CD4-positive, CD25-positive, alpha-beta regulatory T cell (primary cell): ENCODE results near the gene ATXN10. TPM values are rescaled to one million over a fixed set of nuclear protein-coding genes. Genes with fewer than 3 reads are reported as not detected.
A peak's percentile ranks its signal among the peaks of the same experiment; 100 is the strongest.
"Not testable (repeated sequence)": the region's sequence is repeated elsewhere in the genome, so short reads cannot be mapped to it uniquely, and the experiment has no call there.

Experiments
- ATAC-seq, 2 donors: fragments of 150-1000 bp; cut with Tn5 transposase; one replicate each; pipeline ENCODE4 v1.10.0; 2021; ENCODE audit warnings: low read depth in 2 of 2, moderate number of reproducible peaks in 2 of 2, moderate library complexity in 1 of 2
- DNase-seq, 3 donors: peaks; one replicate each; pipeline versions ENCODE4 v3.0.0 to v3.0.0-alpha.2; 2012 to 2022; ENCODE audit warnings: mixed read lengths in 1 of 3
- H3K27ac ChIP-seq: one replicate; pipeline ENCODE4 v1.7.0; 2013; ENCODE audit warnings: mild to moderate bottlenecking, low read length; ENCODE audit not compliant: insufficient read depth, poor library complexity, severe bottlenecking
- H3K27me3 ChIP-seq: one replicate; pipeline ENCODE4 v1.7.0; 2013; ENCODE audit warnings: low read length; ENCODE audit not compliant: control insufficient read depth, insufficient read depth
- H3K36me3 ChIP-seq: one replicate; pipeline ENCODE4 v1.7.0; 2013; ENCODE audit warnings: mild to moderate bottlenecking, low read length, moderate library complexity; ENCODE audit not compliant: control insufficient read depth, insufficient read depth
- H3K4me1 ChIP-seq: 2 replicates; pipeline ENCODE4 v1.7.0; 2013; ENCODE audit warnings: mild to moderate bottlenecking, low read length; ENCODE audit not compliant: insufficient read depth, control insufficient read depth, poor library complexity, severe bottlenecking
- H3K4me3 ChIP-seq: one replicate; pipeline ENCODE4 v1.7.0; 2013; ENCODE audit warnings: low read depth, mild to moderate bottlenecking, low read length, moderate library complexity
- H3K9me3 ChIP-seq, 2 experiments: 1 replicate in 1 of 2; 2 replicates in 1 of 2; pipeline ENCODE4 v1.7.0; 2013; ENCODE audit warnings: low read length in 2 of 2, mild to moderate bottlenecking in 1 of 2, moderate library complexity in 1 of 2; ENCODE audit not compliant: control insufficient read depth in 2 of 2
- H3K27ac Mint-ChIP-seq, 3 donors: one replicate each; pipeline ENCODE4 v1.8.0; 2020 to 2022; ENCODE audit warnings: mild to moderate bottlenecking in 3 of 3, mixed read lengths in 3 of 3, moderate library complexity in 2 of 3
- H3K27me3 Mint-ChIP-seq: one replicate; pipeline ENCODE4 v1.8.0; 2022; ENCODE audit warnings: mild to moderate bottlenecking, mixed read lengths
- H3K36me3 Mint-ChIP-seq: one replicate; pipeline ENCODE4 v1.8.0; 2020; ENCODE audit warnings: mixed read lengths
- H3K4me1 Mint-ChIP-seq, 4 donors: one replicate each; pipeline ENCODE4 v1.8.0; 2020 to 2022; ENCODE audit warnings: mixed read lengths in 4 of 4, mild to moderate bottlenecking in 1 of 4
- H3K4me3 Mint-ChIP-seq, 4 donors: one replicate each; pipeline ENCODE4 v1.8.0; 2020 to 2022; ENCODE audit warnings: mild to moderate bottlenecking in 4 of 4, mixed read lengths in 4 of 4, moderate library complexity in 3 of 4
- H3K9me3 Mint-ChIP-seq, 7 donors: one replicate each; pipeline ENCODE4 v1.8.0; 2020 to 2022; ENCODE audit warnings: mixed read lengths in 7 of 7, mild to moderate bottlenecking in 3 of 7, moderate library complexity in 2 of 7
- polyA plus RNA-seq, 4 donors: library from polyadenylated mRNA; unstranded; fragments of 300-500 nt; fragmentation: Illumina TruSeq; gene quantifications; one replicate each; pipeline ENCODE4 v1.2.3, GENCODE V29; 2021
- total RNA-seq: library from RNA; stranded (reverse); gene quantifications from one replicate; pipeline ENCODE4 v1.2.3, GENCODE V29; 2022

Gene ATXN10
- total and polyA plus RNA-seq, 5 donors from 2014 or later, result 61.7 to 107 (median 80.6) TPM

DNA sequence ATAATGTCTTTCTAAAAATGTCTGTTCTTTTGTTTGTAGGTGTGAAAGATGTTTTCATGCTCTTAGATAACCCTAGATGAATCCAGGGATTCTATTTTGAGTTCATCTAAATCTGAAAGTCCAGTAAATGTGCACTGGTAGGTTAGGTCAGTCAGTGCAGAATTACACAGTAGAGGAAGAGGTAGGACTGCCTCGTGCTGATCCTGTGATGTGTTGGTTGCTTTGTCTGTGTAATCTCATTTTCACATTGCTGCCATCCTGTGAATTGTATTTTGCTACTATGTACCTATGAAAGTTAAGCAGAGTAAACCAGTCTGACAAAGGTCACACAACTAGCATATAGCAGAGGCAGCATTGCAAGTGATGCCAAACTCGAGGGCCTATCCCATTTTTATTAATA lies 36.5 kb downstream of the ATXN10 start:
- H3K36me3 ChIP-seq, result peaks cover 41% of the 10 kb centered on the region
- H3K4me3 ChIP-seq, result no peak overlapping the region
- peaks cover 65% of the 10 kb centered on the region for H3K36me3 Mint-ChIP-seq
- no peaks in the 10 kb centered on the region for H3K27me3 ChIP-seq
- no peaks in the 10 kb centered on the region for H3K9me3 Mint-ChIP-seq
- no peaks in the 10 kb centered on the region for H3K4me1 ChIP-seq
- peaks cover 7 to 43% (median 21%) of the 10 kb centered on the region in 4 donors for H3K4me1 Mint-ChIP-seq
- H3K27ac ChIP-seq, result no peak overlapping the region
- H3K4me3 Mint-ChIP-seq, result no peak overlapping the region
- peak overlapping the region in 1 of 3 donors; percentile 37 for H3K27ac Mint-ChIP-seq
- no peaks in the 10 kb centered on the region for H3K9me3 ChIP-seq
- no peak for DNase-seq
- no peak for ATAC-seq
- no peaks in the 10 kb centered on the region for H3K27me3 Mint-ChIP-seq

DNA sequence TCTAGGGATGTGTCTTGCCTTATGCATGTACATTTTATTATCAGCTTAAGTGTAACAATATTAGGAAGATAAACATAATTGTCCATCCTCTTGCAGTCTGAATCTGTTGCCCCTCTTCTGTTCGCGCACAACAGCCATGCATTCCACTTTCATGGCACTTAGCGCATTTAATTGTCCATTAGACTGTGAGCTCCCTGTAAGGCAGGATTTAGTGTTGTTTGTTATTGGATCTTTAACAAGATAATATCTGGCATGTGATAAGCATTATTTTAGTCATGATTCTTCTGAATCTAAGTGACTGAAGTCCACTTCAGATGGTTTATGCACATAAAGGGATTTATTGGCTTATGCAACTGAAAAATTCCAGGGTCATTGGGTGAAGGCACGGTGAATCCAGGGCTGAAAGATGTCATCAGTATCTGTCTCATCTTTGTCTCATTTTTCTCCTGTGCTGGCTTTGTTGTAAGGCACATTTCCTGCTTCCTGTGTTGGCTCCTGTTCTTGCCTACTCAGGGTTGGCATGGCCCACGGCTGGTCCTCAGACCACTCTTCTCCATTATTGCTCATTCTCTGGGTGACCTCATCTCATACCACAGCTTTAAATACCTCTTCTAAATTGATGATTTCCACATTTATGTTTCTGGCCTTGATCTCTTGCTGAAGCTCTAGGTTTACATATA lies 37.6 kb downstream of the ATXN10 start:
- ATAC-seq (no peak), DNase-seq (no peak)
- Histone ChIP-seq H3K4me3 (no peak overlapping the region), H3K36me3 (peaks cover 31% of the 10 kb centered on the region), H3K4me1 (no peaks in the 10 kb centered on the region), H3K27me3 (no peaks in the 10 kb centered on the region), H3K9me3 (no peaks in the 10 kb centered on the region), H3K27ac (no peak overlapping the region)
- Mint-ChIP-seq H3K27ac (peak overlapping the region in 1 of 3 donors; percentile 60), H3K4me3 (no peak overlapping the region), H3K9me3 (no peaks in the 10 kb centered on the region), H3K27me3 (no peaks in the 10 kb centered on the region), H3K36me3 (peaks cover 60% of the 10 kb centered on the region), H3K4me1 (peaks cover 6 to 39% (median 22%) of the 10 kb centered on the region in 4 donors)

DNA sequence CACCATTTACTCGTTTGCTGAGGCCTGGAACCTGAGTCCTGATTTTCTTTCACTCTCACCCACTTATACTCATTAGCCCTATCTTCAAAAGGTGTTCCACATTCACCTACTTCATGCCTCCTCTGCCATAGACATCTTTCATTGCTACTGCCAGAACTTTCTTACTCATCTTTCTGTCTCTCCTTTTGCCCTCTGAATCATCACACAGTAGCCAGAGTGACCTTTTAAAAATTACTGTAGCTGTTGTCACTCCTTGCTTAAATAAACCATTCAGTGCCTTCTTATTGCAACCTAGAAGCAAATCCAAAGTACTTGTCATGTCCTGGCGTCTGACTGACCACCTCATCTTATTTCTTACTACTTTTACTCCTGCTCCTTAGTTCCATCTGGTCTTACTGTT lies 38.2 kb downstream of the ATXN10 start:
- ATAC-seq (no peak), DNase-seq (no peak)
- no peaks in the 10 kb centered on the region for H3K4me1 ChIP-seq
- H3K36me3 ChIP-seq, result peaks cover 25% of the 10 kb centered on the region
- Mint-ChIP-seq H3K27me3 (no peaks in the 10 kb centered on the region), H3K36me3 (peaks cover 56% of the 10 kb centered on the region), H3K9me3 (no peaks in the 10 kb centered on the region), H3K4me3 (no peak overlapping the region), H3K4me1 (peaks cover 6 to 33% (median 22%) of the 10 kb centered on the region in 4 donors), H3K27ac (peak overlapping the region in 1 of 3 donors; percentile 28)
- H3K27me3 ChIP-seq, result no peaks in the 10 kb centered on the region
- no peak overlapping the region for H3K4me3 ChIP-seq
- H3K9me3 ChIP-seq, result no peaks in the 10 kb centered on the region
- no peak overlapping the region for H3K27ac ChIP-seq

DNA sequence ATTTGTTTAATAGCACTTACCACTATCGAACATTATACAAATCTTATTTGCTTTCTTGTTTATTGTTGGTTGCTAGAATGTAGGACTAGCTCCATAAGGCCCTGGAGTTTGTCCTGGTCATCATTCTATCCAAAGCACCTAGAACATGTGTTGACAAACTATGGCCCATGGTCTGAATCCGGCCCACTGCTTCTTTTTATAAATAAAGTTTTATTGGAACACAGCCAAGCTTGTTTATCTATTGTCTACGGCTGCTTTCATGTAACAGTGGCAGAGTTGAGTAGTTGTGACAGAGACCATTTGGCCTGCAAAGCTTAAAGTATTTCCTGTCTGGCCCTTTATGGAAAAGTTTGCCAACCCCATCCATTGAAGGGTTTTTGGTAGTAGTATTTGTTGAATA lies 38.8 kb downstream of the ATXN10 start:
- Histone ChIP-seq H3K27ac (no peak overlapping the region), H3K36me3 (peaks cover 24% of the 10 kb centered on the region), H3K27me3 (no peaks in the 10 kb centered on the region), H3K4me1 (no peaks in the 10 kb centered on the region), H3K9me3 (no peaks in the 10 kb centered on the region), H3K4me3 (no peak overlapping the region)
- DNase-seq (no peak), ATAC-seq (no peak)
- no peak overlapping the region for H3K27ac Mint-ChIP-seq
- H3K4me3 Mint-ChIP-seq, result no peak overlapping the region
- no peaks in the 10 kb centered on the region for H3K27me3 Mint-ChIP-seq
- H3K9me3 Mint-ChIP-seq, result no peaks in the 10 kb centered on the region
- peaks cover 56% of the 10 kb centered on the region for H3K36me3 Mint-ChIP-seq
- H3K4me1 Mint-ChIP-seq, result peaks cover 6 to 38% (median 23%) of the 10 kb centered on the region in 4 donors

DNA sequence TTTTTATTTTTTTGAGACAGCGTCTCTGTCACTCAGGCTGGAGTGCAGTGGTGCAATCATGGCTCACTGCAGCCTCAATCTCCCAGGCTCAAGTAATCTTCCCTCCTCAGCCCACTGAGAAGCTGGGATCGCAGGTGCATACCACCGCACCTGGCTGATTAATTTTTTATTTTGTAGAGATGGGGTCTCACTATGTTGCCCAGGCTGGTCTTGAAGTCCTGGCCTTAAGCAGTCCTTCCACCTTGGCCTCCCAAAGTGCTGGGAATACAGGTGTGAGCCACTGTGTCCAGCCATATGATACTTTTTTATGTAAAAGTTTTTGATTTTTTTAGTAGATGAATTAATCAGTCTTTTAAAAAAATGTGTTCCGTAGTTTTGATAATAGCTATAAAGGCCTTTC lies 42.8 kb downstream of the ATXN10 start:
- H3K27me3 ChIP-seq, H3K4me1 ChIP-seq, H3K27me3 Mint-ChIP-seq, H3K4me3 ChIP-seq, DNase-seq, ATAC-seq, H3K4me3 Mint-ChIP-seq, H3K27ac ChIP-seq, H3K9me3 ChIP-seq, H3K9me3 Mint-ChIP-seq: not testable (repeated sequence)
- H3K27ac Mint-ChIP-seq, result peak overlapping the region in 1 of 3 donors; percentile 4
- H3K36me3 ChIP-seq, result peaks cover 31% of the 10 kb centered on the region
- H3K36me3 Mint-ChIP-seq, result peaks cover 55% of the 10 kb centered on the region
- peaks cover 0 to 17% (median 13%) of the 10 kb centered on the region in 4 donors for H3K4me1 Mint-ChIP-seq

DNA sequence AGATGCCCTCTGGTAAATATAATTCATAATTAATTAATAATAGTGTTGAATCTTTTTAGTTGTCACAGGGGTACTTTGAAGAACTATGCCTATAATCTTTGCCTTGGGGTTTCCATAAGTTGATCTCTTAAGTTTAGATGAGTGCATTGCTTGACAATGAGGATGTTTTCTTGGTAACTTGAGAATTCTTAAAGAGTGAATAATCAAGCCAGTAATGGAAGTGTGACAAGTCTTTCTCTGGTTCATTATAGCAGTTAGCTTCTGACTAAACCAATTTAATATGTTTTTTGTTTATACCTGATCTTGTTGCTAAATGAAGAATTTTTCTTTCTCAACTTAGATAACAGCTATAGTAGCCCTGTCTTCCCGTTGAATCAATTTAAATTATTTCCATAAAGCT lies 46.2 kb downstream of the ATXN10 start:
- H3K27me3 Mint-ChIP-seq, result no peaks in the 10 kb centered on the region
- peaks cover 41% of the 10 kb centered on the region for H3K36me3 ChIP-seq
- peaks cover 56% of the 10 kb centered on the region for H3K36me3 Mint-ChIP-seq
- no peak overlapping the region for H3K4me3 Mint-ChIP-seq
- H3K9me3 Mint-ChIP-seq, result no peaks in the 10 kb centered on the region
- H3K27me3 ChIP-seq, result no peaks in the 10 kb centered on the region
- ATAC-seq (no peak), DNase-seq (no peak)
- peaks cover 8 to 26% (median 10%) of the 10 kb centered on the region in 4 donors for H3K4me1 Mint-ChIP-seq
- H3K27ac ChIP-seq, result no peak overlapping the region
- no peaks in the 10 kb centered on the region for H3K4me1 ChIP-seq
- H3K9me3 ChIP-seq, result no peaks in the 10 kb centered on the region
- no peak overlapping the region for H3K4me3 ChIP-seq
- no peak overlapping the region for H3K27ac Mint-ChIP-seq

DNA sequence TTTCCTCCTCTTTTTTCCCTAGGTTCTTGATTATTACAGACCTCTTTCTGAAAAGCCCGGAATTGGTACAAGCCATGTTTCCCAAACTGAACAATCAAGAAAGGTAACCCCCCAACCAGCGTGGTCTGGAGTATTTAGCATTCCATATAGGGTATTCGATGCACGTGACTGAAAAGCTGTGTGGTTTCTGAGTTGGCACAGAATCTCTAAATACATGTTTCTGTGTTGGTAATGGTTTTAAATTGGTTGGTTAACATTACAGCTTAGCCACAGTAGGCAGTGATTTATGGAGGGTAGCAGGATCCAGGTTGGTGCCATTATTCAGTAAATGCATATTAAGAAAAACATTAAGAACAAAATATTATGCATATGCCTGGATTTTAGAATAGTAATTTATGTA lies 46.8 kb downstream of the ATXN10 start:
- DNase-seq (no peak), ATAC-seq (no peak)
- Mint-ChIP-seq H3K36me3 (peaks cover 56% of the 10 kb centered on the region), H3K4me1 (peaks cover 8 to 23% (median 12%) of the 10 kb centered on the region in 4 donors), H3K27ac (no peak overlapping the region), H3K27me3 (no peaks in the 10 kb centered on the region), H3K9me3 (no peaks in the 10 kb centered on the region), H3K4me3 (no peak overlapping the region)
- Histone ChIP-seq H3K27ac (no peak overlapping the region), H3K4me1 (no peaks in the 10 kb centered on the region), H3K9me3 (no peaks in the 10 kb centered on the region), H3K4me3 (no peak overlapping the region), H3K27me3 (no peaks in the 10 kb centered on the region), H3K36me3 (peaks cover 41% of the 10 kb centered on the region)

DNA sequence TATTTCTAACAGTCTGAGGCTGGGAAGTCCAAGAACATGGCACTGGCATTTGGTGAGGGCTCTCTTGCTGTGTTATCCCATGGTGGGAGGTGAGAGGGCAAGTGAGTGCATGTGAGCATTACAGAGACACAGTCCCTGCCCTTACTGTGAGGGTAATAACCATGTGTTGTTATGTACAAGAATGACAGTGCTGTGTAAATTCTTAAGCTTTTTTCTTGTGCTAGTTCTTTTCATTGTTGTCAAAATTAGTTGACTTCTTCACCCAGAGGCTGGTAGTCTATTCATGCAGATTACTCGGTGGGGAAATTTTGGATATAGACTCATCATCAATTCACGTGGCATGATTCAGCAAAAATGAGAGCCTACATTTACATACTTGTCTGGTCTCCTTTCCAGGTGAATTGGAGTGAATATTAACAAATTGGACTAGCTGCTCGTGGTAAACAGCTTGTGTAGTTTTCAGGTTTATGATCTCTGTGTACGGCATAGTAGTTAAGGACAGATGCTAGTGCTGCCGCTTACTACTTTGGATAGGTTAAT lies 49.3 kb downstream of the ATXN10 start:
- H3K27ac Mint-ChIP-seq, result no peak overlapping the region
- DNase-seq, result no peak
- no peaks in the 10 kb centered on the region for H3K9me3 Mint-ChIP-seq
- no peak overlapping the region for H3K4me3 ChIP-seq
- H3K27me3 Mint-ChIP-seq, result no peaks in the 10 kb centered on the region
- H3K27ac ChIP-seq, result no peak overlapping the region
- H3K27me3 ChIP-seq, result no peaks in the 10 kb centered on the region
- no peak overlapping the region for H3K4me3 Mint-ChIP-seq
- H3K9me3 ChIP-seq, result no peaks in the 10 kb centered on the region
- peaks cover 59% of the 10 kb centered on the region for H3K36me3 Mint-ChIP-seq
- peaks cover 16 to 40% (median 30%) of the 10 kb centered on the region in 4 donors for H3K4me1 Mint-ChIP-seq
- peaks cover 37% of the 10 kb centered on the region for H3K36me3 ChIP-seq
- no peaks in the 10 kb centered on the region for H3K4me1 ChIP-seq
- no peak for ATAC-seq
